ENCODE results near the gene CPXM1. TPM values are rescaled to one million over a fixed set of nuclear protein-coding genes. Genes with fewer than 3 reads are reported as not detected.
"Not testable (repeated sequence)": the region's sequence is repeated elsewhere in the genome, so short reads cannot be mapped to it uniquely, and the experiment has no call there.

Gene CPXM1
- total and polyA plus RNA-seq, 4 donors = 1.5 to 29.1 (median 4.2) TPM

DNA sequence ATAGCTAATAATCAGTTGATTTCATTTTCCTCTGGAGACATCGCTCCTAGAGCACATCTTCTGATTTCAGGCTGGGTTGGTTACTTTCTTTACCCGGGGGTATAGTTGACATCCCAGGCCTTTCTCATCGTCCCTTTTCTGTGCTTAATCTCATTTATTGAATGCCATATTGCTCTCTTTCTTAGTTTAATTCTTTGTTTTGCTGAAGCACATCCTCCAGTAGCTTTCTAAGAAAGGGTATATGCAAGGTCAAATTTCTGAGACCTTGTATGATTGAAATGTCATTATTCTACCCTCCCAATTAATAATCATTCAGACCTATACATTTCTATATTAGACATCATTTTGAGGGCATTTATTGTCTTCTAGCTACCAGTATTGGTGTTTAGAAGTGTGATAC, 11.8 kb upstream of the CPXM1 start:
- Histone ChIP-seq H3K4me3 (no peak overlapping the region), H3K36me3 (ENCODE audit: control insufficient read depth in 4 of 4, insufficient read depth in 4 of 4, low read length in 4 of 4) (no peaks in the 10 kb centered on the region), H3K9me3 (ENCODE audit: control insufficient read depth in 4 of 4, insufficient read depth in 3 of 4, low read length in 3 of 4) (peaks cover 0 to 2% (median 0%) of the 10 kb centered on the region in 4 donors), H3K27me3 (ENCODE audit: control insufficient read depth in 3 of 3, insufficient read depth in 3 of 3, low read length in 2 of 3) (peaks cover 0 to 15% (median 7%) of the 10 kb centered on the region in 3 donors), H3K9ac (ENCODE audit: insufficient read depth in 1 of 2, low read length in 2 of 2) (no peak overlapping the region), H3K27ac (ENCODE audit: low read depth in 1 of 2, low read length in 1 of 2) (no peak overlapping the region), H3K4me1 (ENCODE audit: control insufficient read depth in 5 of 5, insufficient read depth in 5 of 5, low read length in 5 of 5) (no peaks in the 10 kb centered on the region)
- no peak for DNase-seq
- TF ChIP-seq, protein P1, sequence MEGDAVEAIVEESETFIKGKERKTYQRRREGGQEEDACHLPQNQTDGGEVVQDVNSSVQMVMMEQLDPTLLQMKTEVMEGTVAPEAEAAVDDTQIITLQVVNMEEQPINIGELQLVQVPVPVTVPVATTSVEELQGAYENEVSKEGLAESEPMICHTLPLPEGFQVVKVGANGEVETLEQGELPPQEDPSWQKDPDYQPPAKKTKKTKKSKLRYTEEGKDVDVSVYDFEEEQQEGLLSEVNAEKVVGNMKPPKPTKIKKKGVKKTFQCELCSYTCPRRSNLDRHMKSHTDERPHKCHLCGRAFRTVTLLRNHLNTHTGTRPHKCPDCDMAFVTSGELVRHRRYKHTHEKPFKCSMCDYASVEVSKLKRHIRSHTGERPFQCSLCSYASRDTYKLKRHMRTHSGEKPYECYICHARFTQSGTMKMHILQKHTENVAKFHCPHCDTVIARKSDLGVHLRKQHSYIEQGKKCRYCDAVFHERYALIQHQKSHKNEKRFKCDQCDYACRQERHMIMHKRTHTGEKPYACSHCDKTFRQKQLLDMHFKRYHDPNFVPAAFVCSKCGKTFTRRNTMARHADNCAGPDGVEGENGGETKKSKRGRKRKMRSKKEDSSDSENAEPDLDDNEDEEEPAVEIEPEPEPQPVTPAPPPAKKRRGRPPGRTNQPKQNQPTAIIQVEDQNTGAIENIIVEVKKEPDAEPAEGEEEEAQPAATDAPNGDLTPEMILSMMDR (IDR thresholded peaks at IDR 0.05; ENCODE audit: control extremely low read depth, extremely low read depth) = no peak
- 74 to 78% methylated on average over 3 of the region's 3 CpGs for WGBS, 2 donors
- ATAC-seq (ENCODE audit: insufficient read depth, low FRiP score) = no peak

DNA sequence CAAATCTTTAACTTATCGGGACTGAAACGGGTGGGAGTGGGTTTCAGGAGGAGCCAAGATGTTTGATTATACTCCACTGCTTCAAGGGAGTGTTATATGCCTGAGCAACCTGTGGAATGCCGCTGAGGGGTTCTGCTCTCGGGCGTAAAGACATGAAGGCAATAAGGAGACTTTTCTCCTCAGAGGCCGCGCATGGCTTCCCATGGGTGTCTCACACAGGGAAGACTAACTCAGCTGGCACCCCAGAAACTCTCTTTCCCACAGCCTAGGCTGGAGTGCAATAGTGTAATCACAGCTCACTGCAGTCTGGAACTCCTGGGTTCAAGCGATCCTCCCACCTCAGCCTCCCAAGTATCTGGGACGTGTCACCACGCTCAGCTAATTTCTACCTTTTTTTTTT, 9.3 kb upstream of the CPXM1 start:
- H3K4me3 ChIP-seq = no peak overlapping the region
- DNase-seq = no peak
- peaks cover 0 to 2% (median 0%) of the 10 kb centered on the region in 5 donors for H3K4me1 ChIP-seq (ENCODE audit: control insufficient read depth in 5 of 5, insufficient read depth in 5 of 5, low read length in 5 of 5)
- H3K9ac ChIP-seq (ENCODE audit: insufficient read depth in 1 of 2, low read length in 2 of 2) = no peak overlapping the region
- no peak overlapping the region for H3K27ac ChIP-seq (ENCODE audit: low read depth in 1 of 2, low read length in 1 of 2)
- WGBS, 2 donors = 89 to 97% methylated on average over 10 of the region's 10 CpGs
- peaks cover 0 to 2% (median 0%) of the 10 kb centered on the region in 4 donors for H3K9me3 ChIP-seq (ENCODE audit: control insufficient read depth in 4 of 4, insufficient read depth in 3 of 4, low read length in 3 of 4)
- peaks cover 0 to 38% (median 19%) of the 10 kb centered on the region in 3 donors for H3K27me3 ChIP-seq (ENCODE audit: control insufficient read depth in 3 of 3, insufficient read depth in 3 of 3, low read length in 2 of 3)
- TF ChIP-seq, protein P1 (IDR thresholded peaks at IDR 0.05; ENCODE audit: control extremely low read depth, extremely low read depth) = no peak
- no peaks in the 10 kb centered on the region for H3K36me3 ChIP-seq (ENCODE audit: control insufficient read depth in 4 of 4, insufficient read depth in 4 of 4, low read length in 4 of 4)
- no peak for ATAC-seq (ENCODE audit: insufficient read depth, low FRiP score)

DNA sequence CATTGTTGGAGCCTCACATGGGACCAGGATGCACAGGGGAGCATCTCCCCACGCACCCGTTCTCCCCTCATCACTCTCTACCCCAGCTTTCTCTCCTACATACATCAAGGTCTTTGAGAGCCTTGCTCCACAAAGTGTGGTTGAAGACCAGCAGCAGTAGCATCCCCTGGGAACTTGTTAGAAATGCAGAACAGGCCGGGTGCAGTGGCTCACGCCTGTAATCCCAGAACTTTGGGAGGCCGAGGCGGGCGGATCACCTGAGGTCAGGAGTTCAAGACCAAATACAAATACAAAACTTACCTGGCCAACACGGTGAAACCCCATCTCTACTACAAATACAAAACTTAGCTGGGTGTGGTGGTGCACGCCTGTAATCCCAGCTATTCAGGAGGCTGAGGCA, 7.5 kb upstream of the CPXM1 start:
- not testable (repeated sequence) for H3K4me1 ChIP-seq (ENCODE audit: control insufficient read depth in 5 of 5, insufficient read depth in 5 of 5, low read length in 5 of 5); H3K9ac ChIP-seq (ENCODE audit: insufficient read depth in 1 of 2, low read length in 2 of 2); DNase-seq; H3K9me3 ChIP-seq (ENCODE audit: control insufficient read depth in 4 of 4, insufficient read depth in 3 of 4, low read length in 3 of 4); H3K27ac ChIP-seq (ENCODE audit: low read depth in 1 of 2, low read length in 1 of 2); ATAC-seq (ENCODE audit: insufficient read depth, low FRiP score); H3K36me3 ChIP-seq (ENCODE audit: control insufficient read depth in 4 of 4, insufficient read depth in 4 of 4, low read length in 4 of 4); H3K4me3 ChIP-seq
- H3K27me3 ChIP-seq (ENCODE audit: control insufficient read depth in 3 of 3, insufficient read depth in 3 of 3, low read length in 2 of 3) = peaks cover 4 to 52% (median 30%) of the 10 kb centered on the region in 3 donors
- WGBS, 2 donors = 82 to 84% methylated on average over 9 of the region's 9 CpGs

DNA sequence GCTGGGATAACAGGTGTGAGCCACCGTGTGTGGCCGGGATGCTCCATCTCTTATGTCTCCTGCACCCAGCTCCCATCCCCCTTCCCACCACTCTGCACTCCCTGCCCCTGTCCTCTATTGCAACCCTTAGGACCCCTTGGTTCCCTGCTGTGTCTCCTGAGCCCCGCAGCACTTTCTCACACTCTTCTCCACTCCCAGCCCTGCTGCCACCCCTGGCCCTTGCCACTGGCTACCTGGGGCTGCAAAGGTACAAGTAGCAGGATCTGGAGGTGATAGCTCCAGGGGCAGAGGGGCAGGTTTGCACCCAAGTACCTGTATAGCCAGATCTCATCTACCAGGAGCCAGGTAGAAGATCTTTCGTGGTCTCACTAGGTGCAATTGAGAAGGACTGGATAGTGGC, 6.6 kb upstream of the CPXM1 start:
- DNase-seq = no peak
- H3K27me3 ChIP-seq (ENCODE audit: control insufficient read depth in 3 of 3, insufficient read depth in 3 of 3, low read length in 2 of 3) = peaks cover 4 to 59% (median 35%) of the 10 kb centered on the region in 3 donors
- 84 to 88% methylated on average over 4 of the region's 4 CpGs for WGBS, 2 donors

More for the DNA sequence above, 6.6 kb upstream of the CPXM1 start:
- H3K4me1 ChIP-seq (ENCODE audit: control insufficient read depth in 5 of 5, insufficient read depth in 5 of 5, low read length in 5 of 5) = peaks cover 0 to 2% (median 0%) of the 10 kb centered on the region in 5 donors
- H3K4me3 ChIP-seq = no peak overlapping the region
- no peak overlapping the region for H3K9ac ChIP-seq (ENCODE audit: insufficient read depth in 1 of 2, low read length in 2 of 2)
- no peak for ATAC-seq (ENCODE audit: insufficient read depth, low FRiP score)
- H3K9me3 ChIP-seq (ENCODE audit: control insufficient read depth in 4 of 4, insufficient read depth in 3 of 4, low read length in 3 of 4) = no peaks in the 10 kb centered on the region
- H3K36me3 ChIP-seq (ENCODE audit: control insufficient read depth in 4 of 4, insufficient read depth in 4 of 4, low read length in 4 of 4) = no peaks in the 10 kb centered on the region
- TF ChIP-seq, protein P1 (IDR thresholded peaks at IDR 0.05; ENCODE audit: control extremely low read depth, extremely low read depth) = no peak
- H3K27ac ChIP-seq (ENCODE audit: low read depth in 1 of 2, low read length in 1 of 2) = no peak overlapping the region

Data from lung (tissue), 12 donors.